ENCODE measurements around the gene OR5V1.
"Not testable (repeated sequence)": the region's sequence is repeated elsewhere in the genome, so short reads cannot be mapped to it uniquely, and the experiment has no call there.

OR5V1 gene

GRCh38 chr6:29368765-29369164, at the start of gene OR5V1:
OR5V1 (minus strand) TSS chr6:29368865; CDS start chr6:29356195, 12,670 bp downstream.
- Histone ChIP-seq H3K27me3 (ENCODE audit: control insufficient read depth, insufficient read depth, low read length) (no peaks in the 10 kb centered on the region), H3K4me1 (ENCODE audit: control insufficient read depth, insufficient read depth, low read length) (no peaks in the 10 kb centered on the region), H3K9me3 (ENCODE audit: control insufficient read depth, low read length) (no peaks in the 10 kb centered on the region), H3K4me3 (ENCODE audit: low read length) (no peak within 1 kb of the TSS), H3K9ac (ENCODE audit: low read length) (no peak within 1 kb of the TSS), H3K36me3 (ENCODE audit: control insufficient read depth, insufficient read depth, low read length) (no peaks in the 10 kb centered on the region)

- Histone ChIP-seq H3K4me1 (ENCODE audit: control insufficient read depth, insufficient read depth, low read length) (no peaks in the 10 kb centered on the region), H3K9ac (ENCODE audit: low read length) (no peak within 1 kb of the TSS), H3K9me3 (ENCODE audit: control insufficient read depth, low read length) (no peaks in the 10 kb centered on the region), H3K27me3 (ENCODE audit: control insufficient read depth, insufficient read depth, low read length) (no peaks in the 10 kb centered on the region), H3K36me3 (ENCODE audit: control insufficient read depth, insufficient read depth, low read length) (no peaks in the 10 kb centered on the region), H3K4me3 (ENCODE audit: low read length) (no peak within 1 kb of the TSS)
These were observed 45.9 kb upstream of the OR5V1 start, which contains the start of gene OR12D1 for GRCh38 chr6:29414588-29414987. OR12D1 (plus strand) TSS chr6:29414928.

DNA sequence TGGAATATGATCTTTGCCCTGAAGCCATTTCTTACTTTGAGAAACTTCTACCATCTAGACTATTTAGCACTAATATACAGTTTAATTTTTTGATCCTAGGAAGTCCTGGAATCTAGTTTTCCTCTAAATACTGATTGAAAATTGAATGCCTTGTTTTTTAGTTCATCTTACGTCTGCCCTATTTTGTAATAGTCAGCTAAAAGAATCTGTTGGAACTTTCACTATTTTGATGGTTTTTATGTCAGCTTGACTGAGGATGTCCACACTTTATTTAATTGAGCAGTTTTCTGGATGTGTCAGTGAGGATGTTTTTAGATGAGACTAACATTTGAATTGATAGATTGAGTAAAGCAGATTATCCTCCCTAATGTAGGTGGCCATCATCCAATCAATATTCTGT, 35.1 kb upstream of the OR5V1 start:
- H3K9ac ChIP-seq (ENCODE audit: low read length), result no peak overlapping the region
- no peaks in the 10 kb centered on the region for H3K4me1 ChIP-seq (ENCODE audit: control insufficient read depth, insufficient read depth, low read length)
- no peaks in the 10 kb centered on the region for H3K9me3 ChIP-seq (ENCODE audit: control insufficient read depth, low read length)
- H3K36me3 ChIP-seq (ENCODE audit: control insufficient read depth, insufficient read depth, low read length), result no peaks in the 10 kb centered on the region
- H3K4me3 ChIP-seq (ENCODE audit: low read length), result no peak overlapping the region
- no peaks in the 10 kb centered on the region for H3K27me3 ChIP-seq (ENCODE audit: control insufficient read depth, insufficient read depth, low read length)

DNA sequence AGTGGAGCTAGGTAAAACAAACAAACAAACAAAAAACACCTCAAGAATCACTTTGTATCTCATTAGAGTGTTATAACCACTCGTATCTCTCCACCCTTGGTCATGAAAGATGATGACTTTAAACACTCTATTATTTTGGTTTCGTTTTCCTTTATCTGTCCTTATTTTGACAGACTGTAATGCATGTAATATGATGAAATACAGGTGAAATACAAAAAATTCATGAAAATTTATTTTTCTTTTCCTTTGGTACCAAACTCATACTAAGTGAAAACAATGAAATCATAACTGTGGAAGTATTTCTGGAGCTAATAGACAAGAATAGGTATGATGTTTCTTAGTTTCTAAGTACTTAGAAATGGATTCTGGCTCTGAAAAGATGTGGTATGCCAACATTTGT, 30.9 kb upstream of the OR5V1 start:
- no peaks in the 10 kb centered on the region for H3K9me3 ChIP-seq (ENCODE audit: control insufficient read depth, low read length)
- no peaks in the 10 kb centered on the region for H3K27me3 ChIP-seq (ENCODE audit: control insufficient read depth, insufficient read depth, low read length)
- no peaks in the 10 kb centered on the region for H3K36me3 ChIP-seq (ENCODE audit: control insufficient read depth, insufficient read depth, low read length)
- no peak overlapping the region for H3K4me3 ChIP-seq (ENCODE audit: low read length)
- H3K9ac ChIP-seq (ENCODE audit: low read length), result no peak overlapping the region
- no peaks in the 10 kb centered on the region for H3K4me1 ChIP-seq (ENCODE audit: control insufficient read depth, insufficient read depth, low read length)

DNA sequence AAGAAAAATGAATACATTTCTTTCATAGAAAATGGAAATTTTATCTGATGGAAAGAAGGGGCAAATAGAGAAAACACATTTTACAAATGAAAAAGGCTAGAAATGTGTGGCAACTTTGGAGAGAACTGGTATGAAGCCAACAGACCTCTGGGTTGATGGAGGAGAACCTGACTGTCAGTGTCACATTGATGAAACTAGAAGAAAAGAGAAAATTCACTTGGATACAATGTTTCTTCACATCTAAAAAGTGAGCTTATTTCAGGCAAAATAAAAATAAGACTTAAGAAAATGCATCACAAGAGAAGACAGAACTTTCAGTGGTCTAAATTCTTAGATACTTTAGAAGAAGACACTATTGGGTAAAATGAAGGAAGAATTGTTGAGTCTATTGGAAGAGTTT, 26.7 kb upstream of the OR5V1 start, which contains the start of gene OR12D2:
Gene OR12D2, plus strand, starts transcription at position 301 of the 400 bp plus-strand sequence. CDS start 1,069 bp downstream, outside the sequence.
- Histone ChIP-seq H3K9ac (ENCODE audit: low read length) (no peak within 1 kb of the TSS), H3K4me1 (ENCODE audit: control insufficient read depth, insufficient read depth, low read length) (no peaks in the 10 kb centered on the region), H3K36me3 (ENCODE audit: control insufficient read depth, insufficient read depth, low read length) (no peaks in the 10 kb centered on the region), H3K27me3 (ENCODE audit: control insufficient read depth, insufficient read depth, low read length) (no peaks in the 10 kb centered on the region), H3K9me3 (ENCODE audit: control insufficient read depth, low read length) (no peaks in the 10 kb centered on the region), H3K4me3 (ENCODE audit: low read length) (no peak within 1 kb of the TSS)

GRCh38 chr6:29388533-29388932, 19.9 kb upstream of the OR5V1 start:
- no peaks in the 10 kb centered on the region for H3K9me3 ChIP-seq (ENCODE audit: control insufficient read depth, low read length)
- no peaks in the 10 kb centered on the region for H3K36me3 ChIP-seq (ENCODE audit: control insufficient read depth, insufficient read depth, low read length)
- H3K4me3 ChIP-seq (ENCODE audit: low read length), result no peak overlapping the region

GRCh38 chr6:29376003-29376402, 7.3 kb upstream of the OR5V1 start:
- H3K4me3 ChIP-seq (ENCODE audit: low read length), result no peak overlapping the region
- no peaks in the 10 kb centered on the region for H3K27me3 ChIP-seq (ENCODE audit: control insufficient read depth, insufficient read depth, low read length)
- no peaks in the 10 kb centered on the region for H3K4me1 ChIP-seq (ENCODE audit: control insufficient read depth, insufficient read depth, low read length)
- no peaks in the 10 kb centered on the region for H3K36me3 ChIP-seq (ENCODE audit: control insufficient read depth, insufficient read depth, low read length)
- H3K9ac ChIP-seq (ENCODE audit: low read length), result no peak overlapping the region
- H3K9me3 ChIP-seq (ENCODE audit: control insufficient read depth, low read length), result no peaks in the 10 kb centered on the region

More at GRCh38 chr6:29388533-29388932, 19.9 kb upstream of the OR5V1 start:
- H3K27me3 ChIP-seq (ENCODE audit: control insufficient read depth, insufficient read depth, low read length), result no peaks in the 10 kb centered on the region
- H3K4me1 ChIP-seq (ENCODE audit: control insufficient read depth, insufficient read depth, low read length), result no peaks in the 10 kb centered on the region
- no peak overlapping the region for H3K9ac ChIP-seq (ENCODE audit: low read length)

DNA sequence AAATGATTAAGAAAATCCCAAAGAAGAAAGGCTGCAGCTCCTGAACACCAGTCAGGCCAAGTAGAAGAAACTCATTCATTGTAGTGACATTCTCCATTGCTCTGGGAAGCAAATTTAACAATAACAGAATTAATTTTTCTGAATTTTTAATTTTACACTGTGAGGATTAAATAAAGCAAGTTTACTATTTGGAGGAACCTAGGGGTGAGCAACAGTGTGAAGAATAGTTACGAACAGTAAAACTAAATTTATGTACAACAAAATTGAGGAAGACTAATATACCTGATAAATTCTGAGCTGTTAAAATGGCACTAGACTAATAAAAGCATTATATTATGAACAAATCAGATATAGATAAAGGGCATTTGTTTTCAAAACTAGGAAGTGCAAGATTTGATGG, 6.5 kb upstream of the OR5V1 start, which contains the start of gene OR12D3:
Gene OR12D3, minus strand, starts transcription at position 101 of the 400 bp plus-strand sequence. Its CDS starts 4 bp downstream, at position 97.
- Histone ChIP-seq H3K36me3 (ENCODE audit: control insufficient read depth, insufficient read depth, low read length) (no peaks in the 10 kb centered on the region), H3K9ac (ENCODE audit: low read length) (no peak within 1 kb of the TSS), H3K4me3 (ENCODE audit: low read length) (no peak within 1 kb of the TSS), H3K4me1 (ENCODE audit: control insufficient read depth, insufficient read depth, low read length) (no peaks in the 10 kb centered on the region), H3K27me3 (ENCODE audit: control insufficient read depth, insufficient read depth, low read length) (no peaks in the 10 kb centered on the region), H3K9me3 (ENCODE audit: control insufficient read depth, low read length) (no peaks in the 10 kb centered on the region)

- H3K9ac ChIP-seq (ENCODE audit: low read length), result no peak overlapping the region
- H3K4me3 ChIP-seq (ENCODE audit: low read length), result no peak overlapping the region
- H3K4me1 ChIP-seq (ENCODE audit: control insufficient read depth, insufficient read depth, low read length), result no peaks in the 10 kb centered on the region
These were observed 13.1 kb downstream of the OR5V1 start for GRCh38 chr6:29355603-29356002.

DNA sequence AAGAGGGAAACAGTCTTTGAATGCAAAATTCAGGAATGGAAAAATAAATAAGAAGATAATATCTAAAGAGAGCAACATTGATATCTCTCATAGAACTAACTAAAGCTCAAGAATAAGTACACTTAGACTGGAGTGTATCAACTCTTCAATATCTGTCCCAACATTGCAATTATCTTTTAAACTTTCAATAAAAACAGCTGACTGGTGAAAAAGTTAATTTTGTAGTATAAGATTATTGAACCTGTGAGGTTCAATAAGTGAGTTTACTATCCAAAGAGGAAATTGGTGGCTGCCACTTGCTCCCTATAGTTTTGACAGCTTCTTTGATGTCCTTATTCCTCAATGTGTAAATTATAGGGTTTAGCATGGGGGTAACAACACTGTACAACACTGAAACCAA, 13.7 kb downstream of the OR5V1 start:
- no peaks in the 10 kb centered on the region for H3K27me3 ChIP-seq (ENCODE audit: control insufficient read depth, insufficient read depth, low read length)
- no peak overlapping the region for H3K9ac ChIP-seq (ENCODE audit: low read length)
- no peak overlapping the region for H3K4me3 ChIP-seq (ENCODE audit: low read length)
- H3K9me3 ChIP-seq (ENCODE audit: control insufficient read depth, low read length), result no peaks in the 10 kb centered on the region
- H3K36me3 ChIP-seq (ENCODE audit: control insufficient read depth, insufficient read depth, low read length), result no peaks in the 10 kb centered on the region
- no peaks in the 10 kb centered on the region for H3K4me1 ChIP-seq (ENCODE audit: control insufficient read depth, insufficient read depth, low read length)

More at GRCh38 chr6:29355603-29356002, 13.1 kb downstream of the OR5V1 start:
- H3K9me3 ChIP-seq (ENCODE audit: control insufficient read depth, low read length), result no peaks in the 10 kb centered on the region
- no peaks in the 10 kb centered on the region for H3K36me3 ChIP-seq (ENCODE audit: control insufficient read depth, insufficient read depth, low read length)
- H3K27me3 ChIP-seq (ENCODE audit: control insufficient read depth, insufficient read depth, low read length), result no peaks in the 10 kb centered on the region

DNA sequence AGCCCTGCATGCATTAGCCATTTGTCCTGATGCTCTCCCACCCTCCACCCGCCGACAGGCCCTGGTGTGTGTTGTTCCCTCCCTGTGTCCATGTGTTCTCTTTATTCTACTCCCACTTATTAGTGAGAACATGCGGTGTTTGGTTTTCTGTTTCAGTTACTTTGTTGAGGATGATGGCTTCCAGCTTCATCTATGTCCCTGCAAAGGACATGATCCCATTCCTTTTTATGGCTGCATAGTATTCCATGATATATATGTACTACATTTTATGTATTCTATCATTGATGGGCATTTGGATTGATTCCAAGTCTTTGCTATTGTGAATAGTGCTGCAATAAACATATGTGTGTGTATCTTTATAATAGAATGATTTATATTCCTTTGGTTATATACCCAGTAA, 19.3 kb downstream of the OR5V1 start:
- H3K27me3 ChIP-seq (ENCODE audit: control insufficient read depth, insufficient read depth, low read length); H3K36me3 ChIP-seq (ENCODE audit: control insufficient read depth, insufficient read depth, low read length): not testable (repeated sequence)

GRCh38 chr6:29345380-29345779, 23.3 kb downstream of the OR5V1 start:
- no peak overlapping the region for H3K4me3 ChIP-seq (ENCODE audit: low read length)
- no peaks in the 10 kb centered on the region for H3K9me3 ChIP-seq (ENCODE audit: control insufficient read depth, low read length)
- no peak overlapping the region for H3K9ac ChIP-seq (ENCODE audit: low read length)
- H3K4me1 ChIP-seq (ENCODE audit: control insufficient read depth, insufficient read depth, low read length), result no peaks in the 10 kb centered on the region
- H3K36me3 ChIP-seq (ENCODE audit: control insufficient read depth, insufficient read depth, low read length), result no peaks in the 10 kb centered on the region
- no peaks in the 10 kb centered on the region for H3K27me3 ChIP-seq (ENCODE audit: control insufficient read depth, insufficient read depth, low read length)

More for the DNA sequence above, 19.3 kb downstream of the OR5V1 start:
- H3K9ac ChIP-seq (ENCODE audit: low read length); H3K4me3 ChIP-seq (ENCODE audit: low read length); H3K9me3 ChIP-seq (ENCODE audit: control insufficient read depth, low read length); H3K4me1 ChIP-seq (ENCODE audit: control insufficient read depth, insufficient read depth, low read length): not testable (repeated sequence)

DNA sequence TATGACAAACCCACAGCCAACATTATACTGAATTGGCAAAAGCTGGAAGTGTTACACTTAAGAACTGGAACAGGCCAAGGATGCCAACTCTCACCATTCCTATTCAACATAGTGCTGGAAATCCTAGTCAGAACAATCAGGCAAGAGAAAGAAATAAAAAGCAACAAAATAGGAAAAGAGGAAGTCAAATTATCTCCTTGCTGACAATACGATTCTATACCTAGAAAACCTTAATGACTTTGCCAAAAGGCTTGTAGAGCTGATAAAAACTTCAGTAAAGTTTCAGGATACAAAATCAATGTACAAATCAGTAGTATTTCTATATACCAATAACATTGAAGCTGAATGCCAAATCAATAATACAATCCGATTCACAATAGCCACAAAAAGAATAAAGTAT, 32.4 kb downstream of the OR5V1 start:
- Histone ChIP-seq H3K9ac (ENCODE audit: low read length) (no peak overlapping the region), H3K36me3 (ENCODE audit: control insufficient read depth, insufficient read depth, low read length) (no peaks in the 10 kb centered on the region), H3K4me1 (ENCODE audit: control insufficient read depth, insufficient read depth, low read length) (no peaks in the 10 kb centered on the region), H3K4me3 (ENCODE audit: low read length) (no peak overlapping the region), H3K9me3 (ENCODE audit: control insufficient read depth, low read length) (no peaks in the 10 kb centered on the region), H3K27me3 (ENCODE audit: control insufficient read depth, insufficient read depth, low read length) (no peaks in the 10 kb centered on the region)

All from mucosa of stomach (tissue), 1 donor.